Measurements from ENCODE around the gene HOXA9.

Gene HOXA9

GRCh38 chr7:27187475-27188385, 22.4 kb upstream of the HOXA9 start:
- DNase-seq (ENCODE audit: low spot score), result no peak

DNA sequence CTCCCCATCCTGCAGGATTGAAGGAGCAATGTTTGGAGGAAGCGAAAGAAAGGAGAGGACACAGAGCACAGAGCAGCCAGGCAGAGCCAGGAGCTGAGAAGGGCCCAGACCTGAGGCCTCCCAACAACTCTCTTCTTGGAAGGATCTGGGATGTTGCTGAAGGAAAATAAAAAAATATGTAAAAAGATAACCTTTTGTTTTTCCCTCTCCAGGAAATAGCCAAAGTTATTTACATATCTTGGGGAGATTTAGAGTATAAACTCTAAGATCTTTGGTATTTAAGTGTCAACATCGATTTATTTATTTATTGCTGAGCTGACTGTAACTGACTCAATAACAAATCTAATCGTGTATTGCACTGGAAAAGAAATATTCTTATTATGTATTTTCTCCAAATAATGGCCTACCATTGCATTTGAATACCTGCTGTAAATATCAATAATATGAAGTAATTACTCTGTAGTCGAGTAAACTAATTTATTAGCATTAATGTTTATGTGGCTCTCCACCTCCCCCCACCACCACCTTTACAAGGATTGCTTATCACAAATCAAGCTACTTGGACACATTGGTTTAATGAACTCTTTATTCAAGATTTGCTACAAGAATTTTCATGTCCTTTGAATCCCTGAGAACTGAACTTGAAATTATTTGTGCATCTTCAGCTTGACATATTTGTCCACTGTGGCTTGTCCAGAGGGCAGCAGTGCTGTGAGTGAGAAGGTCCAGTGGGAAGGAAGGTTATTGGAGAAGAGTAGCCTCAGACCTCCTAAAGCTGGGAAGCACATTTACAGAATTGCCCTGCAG, 21.5 kb upstream of the HOXA9 start:
- no peak for DNase-seq (ENCODE audit: low spot score)

GRCh38 chr7:27185854-27186667, 20.7 kb upstream of the HOXA9 start:
- peak; percentile 17 for DNase-seq (ENCODE audit: low spot score)

- peak; percentile 76 for DNase-seq (ENCODE audit: low spot score)
These were observed 19.9 kb upstream of the HOXA9 start, which contains the start of gene HOXA11 for GRCh38 chr7:27185013-27185853. HOXA11 (minus strand) TSS chr7:27185232; CDS start chr7:27185144, 88 bp downstream.

GRCh38 chr7:27184337-27185012, 19.1 kb upstream of the HOXA9 start:
- peak; percentile 75 for DNase-seq (ENCODE audit: low spot score)

DNA sequence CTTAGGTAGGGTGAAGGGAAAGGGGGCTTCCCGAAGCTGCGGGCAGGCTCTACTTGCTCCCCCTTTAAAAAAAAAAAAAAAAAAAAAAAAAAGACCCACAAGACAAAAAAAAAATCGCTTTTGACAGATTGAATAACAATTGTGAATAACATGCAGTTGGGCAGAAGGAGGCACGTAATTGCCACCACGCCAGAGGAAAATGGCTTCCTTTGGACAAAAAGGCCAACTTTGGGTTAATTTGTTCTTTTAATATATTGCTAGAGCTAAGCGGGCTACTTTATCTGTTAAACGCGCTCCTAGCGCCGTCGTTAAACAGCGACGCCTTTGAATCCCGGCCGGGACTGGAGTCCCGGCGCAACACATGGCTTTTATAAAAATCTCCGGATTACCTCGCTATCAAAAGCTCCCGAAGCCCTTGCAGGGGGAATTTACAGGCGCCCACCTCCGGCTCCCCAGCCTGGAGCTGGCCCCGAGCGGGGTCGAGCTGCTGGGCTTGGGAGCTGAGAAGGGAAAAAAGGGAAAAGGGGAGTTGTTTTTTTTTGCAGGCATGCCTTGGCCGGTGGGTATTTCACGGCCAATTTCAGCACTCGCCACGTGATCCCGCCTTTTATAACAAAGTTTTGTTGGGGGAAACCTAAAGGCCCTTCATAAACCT, 18.5 kb upstream of the HOXA9 start:
- peak; percentile 52 for DNase-seq (ENCODE audit: low spot score)

DNA sequence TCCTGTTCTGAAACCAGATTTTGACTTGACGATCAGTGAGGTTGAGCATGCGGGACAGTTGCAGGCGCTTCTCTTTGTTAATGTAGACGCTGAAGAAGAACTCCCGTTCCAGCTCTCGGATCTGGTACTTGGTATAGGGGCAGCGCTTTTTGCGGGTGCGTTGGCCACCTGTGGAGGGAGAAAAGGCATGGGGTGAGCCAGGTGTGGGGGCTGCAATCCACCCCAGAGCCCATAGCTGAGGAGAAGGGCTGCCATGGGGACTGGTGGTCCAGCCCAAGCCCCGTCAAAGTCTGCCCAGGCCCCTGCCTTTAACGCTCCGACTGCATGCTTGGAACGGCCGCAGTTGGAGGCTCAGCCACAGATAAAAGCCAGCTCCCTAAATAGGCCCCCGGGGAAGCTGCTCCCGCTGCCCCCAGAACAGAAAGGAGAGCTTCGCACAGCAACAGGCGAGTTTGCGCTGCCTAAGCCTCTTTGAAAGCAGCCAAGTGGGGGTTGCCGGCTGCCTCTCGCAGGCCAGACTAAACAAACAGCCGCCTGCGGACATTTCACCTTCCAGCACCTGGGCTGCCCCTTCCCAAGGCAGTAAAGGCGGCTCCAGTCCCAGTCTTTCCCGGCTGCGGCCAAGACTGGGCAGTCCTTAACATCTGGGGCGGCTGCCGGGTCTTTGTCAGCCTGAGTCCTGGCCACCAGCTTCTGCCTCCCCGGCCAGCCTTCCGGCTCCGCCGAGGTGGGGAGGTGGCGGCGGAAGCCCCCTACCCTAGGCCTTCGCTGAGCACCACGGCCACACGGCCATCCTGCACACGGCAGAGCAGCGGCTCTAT, 17.7 kb upstream of the HOXA9 start:
- peak; percentile 37 for DNase-seq (ENCODE audit: low spot score)

GRCh38 chr7:27182285-27182841, 17.0 kb upstream of the HOXA9 start:
- DNase-seq (ENCODE audit: low spot score), result no peak

GRCh38 chr7:27181795-27182275, 16.5 kb upstream of the HOXA9 start:
- DNase-seq (ENCODE audit: low spot score), result no peak

- peak; percentile 12 for DNase-seq (ENCODE audit: low spot score)
These were observed 15.4 kb upstream of the HOXA9 start for GRCh38 chr7:27180431-27181420.

DNA sequence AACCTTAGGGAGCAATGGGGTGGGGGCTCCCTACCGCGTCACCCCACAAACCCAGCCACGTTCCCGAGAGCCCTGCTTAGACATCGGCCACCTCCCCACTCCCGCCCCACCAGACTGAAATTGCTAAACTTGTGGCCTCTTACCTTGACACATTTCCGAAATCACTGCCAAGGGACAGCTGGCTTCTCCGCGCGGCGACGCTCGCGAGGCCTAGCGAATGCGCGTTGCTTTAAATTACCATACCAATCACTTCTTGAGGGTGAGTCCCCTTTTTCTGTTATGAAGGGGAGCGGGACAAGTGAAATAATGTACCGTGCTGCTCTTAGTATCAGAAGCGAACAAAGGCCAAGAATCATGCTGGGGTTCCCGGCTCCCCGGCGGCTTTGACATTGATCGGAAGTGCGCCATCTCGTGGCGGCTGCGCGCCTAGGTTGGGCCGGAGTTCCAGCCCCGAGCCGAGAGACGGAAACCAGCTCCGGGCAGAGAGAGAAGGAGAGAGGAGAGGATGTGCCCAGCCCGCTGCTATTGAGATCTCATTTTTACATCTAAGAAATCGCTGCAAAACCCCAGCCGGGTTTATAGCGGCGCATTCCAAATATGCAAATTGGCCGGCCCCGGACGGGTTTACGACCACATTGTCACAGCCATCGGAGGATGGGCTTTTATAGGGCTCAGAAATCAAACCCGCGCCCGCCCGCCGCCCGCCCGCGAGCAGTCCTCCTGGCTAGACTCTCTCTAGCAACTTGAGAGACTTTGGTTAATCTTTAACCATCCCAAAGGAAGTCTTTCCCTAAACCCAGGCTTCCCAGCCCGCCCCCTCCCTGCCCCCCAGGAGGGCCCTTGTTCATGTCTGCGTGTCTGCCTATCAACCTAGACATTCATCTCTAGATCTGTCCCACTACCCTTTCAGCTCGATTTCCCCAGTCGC, 14.4 kb upstream of the HOXA9 start:
- DNase-seq (ENCODE audit: low spot score), result peak; percentile 90

DNA sequence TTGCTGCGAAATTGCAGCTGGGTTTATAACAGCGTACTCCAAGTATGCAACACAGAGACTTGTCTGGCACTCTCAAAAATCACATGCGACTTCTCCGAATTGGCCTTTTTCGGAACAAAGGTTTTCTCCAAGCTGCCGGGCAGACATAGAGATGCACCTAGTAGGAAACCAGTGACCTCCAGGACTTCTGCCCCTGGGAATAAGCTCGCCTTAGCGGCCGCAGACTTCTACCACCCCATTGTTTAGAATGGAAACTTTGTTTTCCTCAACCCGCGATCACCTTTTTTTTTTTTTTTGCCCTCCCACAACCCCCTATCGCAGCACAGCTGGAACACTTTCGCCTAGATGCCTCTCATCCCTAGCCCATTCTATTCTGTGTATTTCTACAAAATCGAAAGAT, 13.7 kb upstream of the HOXA9 start:
- peak; percentile 53 for DNase-seq (ENCODE audit: low spot score)

- DNase-seq (ENCODE audit: low spot score), result peak; percentile 66
These were observed 13.0 kb upstream of the HOXA9 start for GRCh38 chr7:27178366-27178765.

DNA sequence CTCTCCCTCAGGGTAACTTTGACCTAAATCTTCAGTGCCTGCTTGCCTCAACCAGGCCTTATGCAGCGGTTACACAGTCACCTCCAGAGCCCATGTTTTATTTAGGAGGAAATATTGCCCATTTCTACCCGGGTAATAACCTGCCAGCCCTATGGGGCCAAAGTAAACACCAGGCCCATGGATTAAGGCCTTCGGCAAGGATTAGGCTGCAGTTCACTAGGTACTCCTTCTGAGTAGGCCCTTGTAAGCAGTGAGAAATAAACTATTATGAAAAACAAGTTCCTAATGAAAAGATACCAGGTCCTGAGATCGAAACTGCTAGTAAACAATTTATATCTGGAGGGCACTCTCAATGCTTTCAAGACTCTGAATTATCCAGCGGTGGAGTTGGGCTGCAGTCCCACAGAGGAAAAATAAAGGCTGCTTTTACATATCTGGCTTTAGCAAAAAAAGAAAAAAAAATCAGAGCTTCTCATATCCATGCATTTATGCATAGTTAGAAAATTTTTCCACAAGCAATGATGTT, 12.5 kb upstream of the HOXA9 start:
- DNase-seq (ENCODE audit: low spot score), result peak; percentile 32

DNA sequence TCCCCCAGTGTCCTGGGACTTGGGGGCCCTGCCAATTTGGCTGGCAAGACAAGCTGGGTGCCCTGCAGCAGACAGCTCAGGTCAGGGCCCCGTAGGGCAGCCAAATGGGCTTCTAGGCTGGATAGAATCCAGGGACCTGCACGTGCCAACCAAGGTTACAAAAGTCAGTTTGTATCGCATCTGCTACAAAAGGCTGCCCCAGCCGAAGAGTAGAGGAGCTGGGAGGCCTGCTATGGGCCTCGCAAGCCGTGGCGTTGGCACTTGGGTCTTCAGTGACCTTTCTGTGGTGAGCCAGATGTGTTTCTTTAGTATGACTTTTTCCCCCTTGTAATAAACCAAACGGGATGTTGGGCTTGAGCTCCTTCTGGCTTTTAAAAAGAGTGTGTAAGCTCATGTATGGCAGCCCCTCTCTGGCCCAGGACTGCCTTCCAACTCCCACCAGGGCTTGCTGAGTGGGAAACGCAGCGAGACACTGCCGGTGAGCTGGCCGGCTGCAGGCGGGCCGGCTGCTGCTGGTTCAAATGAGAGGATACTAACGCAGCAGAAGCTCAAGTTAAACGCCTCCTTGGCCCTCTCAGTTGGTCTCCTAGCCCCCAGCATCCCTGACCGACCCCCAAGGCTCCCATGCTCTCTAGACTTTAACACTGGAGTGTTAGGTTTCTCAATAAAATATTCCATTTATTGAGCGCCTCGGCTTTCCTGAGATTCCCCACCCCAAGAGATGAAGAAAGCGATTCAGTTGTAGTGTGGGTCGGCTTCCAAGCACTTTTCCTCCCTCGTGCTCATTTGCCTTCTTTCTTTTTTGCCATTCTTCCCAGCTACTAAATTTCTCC, 11.8 kb upstream of the HOXA9 start:
- peak; percentile 45 for DNase-seq (ENCODE audit: low spot score)

All from SW480 (cell line).